HCT116 (cell line): ENCODE measurements around the gene GPATCH11. TPM values are rescaled to one million over a fixed set of nuclear protein-coding genes. Genes with fewer than 3 reads are reported as not detected.

Source experiments
- ATAC-seq: fragments of 200-7000 bp; cut with Tn5 transposase; 2 replicates; pipeline ENCODE4 v1.9.1; 2020; ENCODE audit warnings: mild to moderate bottlenecking, moderate library complexity
- BruUV-seq: library from RNA; stranded (reverse); fragments of 400-500 nt; replicated peaks from 2 replicates; lab custom pipeline; 2021; lab: Mats Ljungman, UMichigan
- CTCF ChIA-PET: fragments of 300-600 bp; sonication (Branson Sonifier 250); formaldehyde crosslinking; loops from one replicate; lab custom pipeline; 2021; ENCODE audit warnings: antibody characterized with exemption; lab: Charles Lee
- POLR2A ChIA-PET: fragments of 300-600, 350-600 bp; sonication (Branson Sonifier 250); formaldehyde crosslinking; loops from one replicate; lab custom pipeline; 2021; ENCODE audit warnings: antibody characterized with exemption; lab: Charles Lee
- RAD21 ChIA-PET, 2 experiments: fragments of 300-600 bp; sonication (Branson Sonifier 250); formaldehyde crosslinking; loops; one replicate each; lab custom pipeline; 2023; ENCODE audit warnings: low total read pairs in 2 of 2; ENCODE audit not compliant: uncharacterized antibody in 2 of 2, unreplicated experiment in 2 of 2, low non-redundant PET in 1 of 2; lab: Charles Lee
- DNase-seq: peaks from one replicate; pipeline ENCODE4 v3.0.0-alpha.2; 2010; ENCODE audit warnings: low read depth, low spot score
- H2AFZ ChIP-seq: fragments of 200-600 bp; shearing (Covaris generic), sonication (generic); 2 replicates; pipeline ENCODE4 v1.6.1; 2017; ENCODE audit warnings: low read depth, mixed run types, mixed read lengths, antibody characterized with exemption, low read length; ENCODE audit not compliant: poor library complexity, severe bottlenecking
- H3K27ac ChIP-seq: 2 replicates; pipeline ENCODE4 v1.5.1; 2012; ENCODE audit warnings: low read depth, low read length
- H3K27me3 ChIP-seq: fragments of 200-600 bp; sonication (generic); 2 replicates; pipeline ENCODE4 v1.6.1; 2016; ENCODE audit warnings: mixed run types, low read length, mixed read lengths; ENCODE audit not compliant: insufficient read depth
- H3K36me3 ChIP-seq, 2 experiments: fragments of 200-500 bp in 1 of 2; fragments of 200-600 bp in 1 of 2; sonication (Bioruptor generic) in 1 of 2; sonication (generic) in 1 of 2; 2 replicates each; pipeline versions ENCODE4 v1.5.1 to v1.6.1; 2014 to 2016; ENCODE audit warnings: low read length in 2 of 2, inconsistent platforms in 1 of 2, mixed read lengths in 1 of 2, mixed run types in 1 of 2; ENCODE audit not compliant: insufficient read depth in 2 of 2, control insufficient read depth in 1 of 2
- H3K4me1 ChIP-seq, 2 experiments: fragments of 200-600 bp in 1 of 2; sonication (generic) in 1 of 2; 2 replicates each; pipeline versions ENCODE4 v1.5.1 to v1.6.1; 2012 to 2017; ENCODE audit warnings: low read length in 2 of 2, inconsistent platforms in 1 of 2, mild to moderate bottlenecking in 1 of 2, mixed read lengths in 1 of 2, mixed run types in 1 of 2, moderate library complexity in 1 of 2; ENCODE audit not compliant: insufficient read depth in 2 of 2, control insufficient read depth in 1 of 2
- H3K4me2 ChIP-seq: fragments of 200-600 bp; sonication (generic); 2 replicates; pipeline ENCODE4 v1.6.1; 2017; ENCODE audit warnings: mixed run types, low read length, mixed read lengths
- H3K4me3 ChIP-seq, 2 experiments: fragments of 200-600 bp in 1 of 2; sonication (generic) in 1 of 2; replicated peaks in 1 of 2; 2 replicates each; pipeline ENCODE4 v1.5.1; 2011 to 2016; ENCODE audit warnings: low read length in 2 of 2, control low read depth in 1 of 2, low read depth in 1 of 2, mild to moderate bottlenecking in 1 of 2, mixed read lengths in 1 of 2, mixed run types in 1 of 2
- H3K79me2 ChIP-seq: fragments of 200-600 bp; sonication (generic); 2 replicates; pipeline ENCODE4 v1.6.1; 2017; ENCODE audit warnings: mild to moderate bottlenecking, mixed run types, low read length, moderate library complexity, mixed read lengths; ENCODE audit not compliant: insufficient read depth
- H3K9ac ChIP-seq: fragments of 200-600 bp; sonication (generic); 2 replicates; pipeline ENCODE4 v1.6.1; 2016; ENCODE audit warnings: low read length, mixed read lengths
- H3K9me2 ChIP-seq: fragments of 200-600 bp; sonication (generic), shearing (Covaris generic); 2 replicates; pipeline ENCODE4 v1.6.1; 2017; ENCODE audit warnings: mixed run types, mild to moderate bottlenecking, moderate library complexity; ENCODE audit not compliant: insufficient read depth
- H3K9me3 ChIP-seq, 2 experiments: fragments of 200-500 bp in 1 of 2; fragments of 200-600 bp in 1 of 2; sonication (Bioruptor generic) in 1 of 2; sonication (generic) in 1 of 2; 2 replicates each; pipeline ENCODE4 v1.6.1; 2014 to 2017; ENCODE audit warnings: low read length in 2 of 2, mixed read lengths in 2 of 2, inconsistent platforms in 1 of 2, low read depth in 1 of 2, mild to moderate bottlenecking in 1 of 2, mixed run types in 1 of 2, moderate library complexity in 1 of 2; ENCODE audit not compliant: control insufficient read depth in 1 of 2, insufficient read depth in 1 of 2
- H4K20me1 ChIP-seq: fragments of 200-600 bp; sonication (generic), shearing (Covaris generic); 2 replicates; pipeline ENCODE4 v1.6.1; 2017; ENCODE audit warnings: mixed run types, mild to moderate bottlenecking, moderate library complexity; ENCODE audit not compliant: insufficient read depth
- ATF3 ChIP-seq: IDR thresholded peaks from 2 replicates; pipeline ENCODE4 v1.6.1; 2012
- CBX3 ChIP-seq: IDR thresholded peaks from 2 replicates; pipeline ENCODE4 v1.6.1; 2012; ENCODE audit warnings: low read depth
- CEBPB ChIP-seq: IDR thresholded peaks from 2 replicates; pipeline ENCODE4 v1.6.1; 2012; ENCODE audit warnings: low read depth
- ELF1 ChIP-seq: IDR thresholded peaks from 2 replicates; pipeline ENCODE4 v1.6.1; 2012; ENCODE audit warnings: low read depth, borderline replicate concordance
- EZH2 ChIP-seq: fragments of 200-600 bp; sonication (generic); IDR thresholded peaks from 2 replicates; pipeline ENCODE4 v1.6.1; 2017; ENCODE audit warnings: antibody characterized with exemption, mixed run types
- FOSL1 ChIP-seq: IDR thresholded peaks from 2 replicates; pipeline ENCODE4 v1.6.1; 2012; ENCODE audit warnings: low read depth
- TCF7L2 ChIP-seq: IDR thresholded peaks from 2 replicates; pipeline ENCODE4 v1.7.0; 2011; ENCODE audit warnings: borderline replicate concordance, inconsistent platforms; ENCODE audit not compliant: insufficient read depth, insufficient read length; ENCODE audit errors: extremely low read depth
- YY1 ChIP-seq: IDR thresholded peaks from 2 replicates; pipeline ENCODE4 v1.6.1; 2011; ENCODE audit warnings: low read length, low read depth, moderate library complexity, mild to moderate bottlenecking; ENCODE audit not compliant: insufficient replicate concordance; ENCODE audit errors: extremely low read depth
- ZBTB33 ChIP-seq: IDR thresholded peaks from 2 replicates; pipeline ENCODE4 v1.6.1; 2011; ENCODE audit warnings: mild to moderate bottlenecking, low read length, moderate library complexity; ENCODE audit not compliant: insufficient replicate concordance; ENCODE audit errors: extremely low read depth
- ZFX ChIP-seq: fragments of 450-650 bp; IDR thresholded peaks from 2 replicates; pipeline ENCODE4 v1.6.1; 2017
- intact Hi-C: fragments of 100-400 bp; cut with micrococcal nuclease; formaldehyde crosslinking; loops from 2 replicates; pipeline ENCODE4 v1.10.0; 2022
- total RNA-seq: library from RNA; stranded (reverse); gene quantifications from one replicate; pipeline ENCODE4 v1.2.1, GENCODE V29; 2021; ENCODE audit not compliant: unreplicated experiment

GPATCH11 gene
- total RNA-seq, 1 experiment from 2014 or later, result 5.5 TPM

GRCh38 chr2:37098416-37099118, 14.2 kb downstream of the GPATCH11 start:
- TF ChIP-seq YY1, result no peak
- TF ChIP-seq ELF1, result no peak
- no peak for TF ChIP-seq ZBTB33
- no peak for TF ChIP-seq FOSL1
- TF ChIP-seq TCF7L2, result no peak
- no peak for TF ChIP-seq ZFX
- no peak for DNase-seq
- RAD21 ChIA-PET, result no interaction called here
- Histone ChIP-seq H3K9ac (no peak overlapping the region), H3K9me2 (no peaks in the 10 kb centered on the region), H3K4me3 (no peak overlapping the region), H3K27me3 (no peaks in the 10 kb centered on the region), H3K4me2 (no peak overlapping the region), H4K20me1 (no peaks in the 10 kb centered on the region), H3K79me2 (no peaks in the 10 kb centered on the region), H3K4me1 (peaks cover 4% of the 10 kb centered on the region in 2 experiments), H3K36me3 (peaks cover 6 to 11% of the 10 kb centered on the region in 2 experiments; a peak in 3 of 4 replicates), H3K27ac (no peak overlapping the region), H3K9me3 (no peaks in the 10 kb centered on the region), H2AFZ (no peak overlapping the region)
- no TSS peak for BruUV-seq
- POLR2A ChIA-PET, result no interaction called here
- CTCF ChIA-PET, result no interaction called here
- ATAC-seq, result no peak
- intact Hi-C loops, result no loop called here

GRCh38 chr2:37100054-37100453, 15.7 kb downstream of the GPATCH11 start:
- no TSS peak for BruUV-seq
- H3K4me3 ChIP-seq, result no peak overlapping the region
- H4K20me1 ChIP-seq, result no peaks in the 10 kb centered on the region
- no peaks in the 10 kb centered on the region for H3K9me3 ChIP-seq
- no peak overlapping the region for H3K27ac ChIP-seq
- ChIA-PET RAD21 (no interaction called here), CTCF (no interaction called here), POLR2A (no interaction called here)
- H3K27me3 ChIP-seq, result no peaks in the 10 kb centered on the region
- ATAC-seq (no peak; the same call in 1 of the 2 replicates), DNase-seq (no peak)
- TF ChIP-seq ATF3 (no peak), CEBPB (no peak), EZH2 (no peak), CBX3 (no peak)
- no peaks in the 10 kb centered on the region for H3K79me2 ChIP-seq
- no peak overlapping the region for H3K9ac ChIP-seq
- intact Hi-C loops, result no loop called here
- H3K9me2 ChIP-seq, result no peaks in the 10 kb centered on the region
- H3K36me3 ChIP-seq, result peaks cover 6 to 7% of the 10 kb centered on the region in 2 experiments; a peak in 3 of 4 replicates
- H3K4me1 ChIP-seq, result peaks cover 13 to 18% of the 10 kb centered on the region in 2 experiments
- no peak overlapping the region for H2AFZ ChIP-seq
- no peak overlapping the region for H3K4me2 ChIP-seq
